CD4-positive, alpha-beta T cell treated with Interleukin-15 for 4 hours (primary cell): Measurements from ENCODE around the gene DNAJA3.
"Not testable (repeated sequence)": the region's sequence is repeated elsewhere in the genome, so short reads cannot be mapped to it uniquely, and the experiment has no call there.

ENCODE experiments used
- DNase-seq: peaks from one replicate; pipeline ENCODE4 v3.0.0-alpha.2; 2020; ENCODE audit warnings: low spot score

The DNAJA3 gene

GRCh38 chr16:4387781-4388180 lies 37.9 kb upstream of the DNAJA3 start:
- no peak for DNase-seq

GRCh38 chr16:4388271-4389021 lies 37.2 kb upstream of the DNAJA3 start:
- DNase-seq, result no peak

GRCh38 chr16:4389051-4389955 lies 36.4 kb upstream of the DNAJA3 start:
- no peak for DNase-seq

- no peak for DNase-seq
Observed at GRCh38 chr16:4390266-4391260, 35.1 kb upstream of the DNAJA3 start.

- no peak for DNase-seq
Observed at GRCh38 chr16:4391631-4392381, 33.9 kb upstream of the DNAJA3 start.

GRCh38 chr16:4392382-4393239 lies 33.1 kb upstream of the DNAJA3 start:
- no peak for DNase-seq

GRCh38 chr16:4393240-4393600 lies 32.4 kb upstream of the DNAJA3 start:
- DNase-seq, result no peak

- DNase-seq, result not testable (repeated sequence)
Observed at GRCh38 chr16:4393850-4394249, 31.8 kb upstream of the DNAJA3 start.

- no peak for DNase-seq
Observed at GRCh38 chr16:4395055-4395726, 30.5 kb upstream of the DNAJA3 start.

- DNase-seq, result no peak
Observed at GRCh38 chr16:4399001-4399730, 26.5 kb upstream of the DNAJA3 start.

GRCh38 chr16:4401094-4401501 lies 24.6 kb upstream of the DNAJA3 start:
- DNase-seq, result no peak

GRCh38 chr16:4401510-4401909 lies 24.2 kb upstream of the DNAJA3 start:
- DNase-seq, result no peak

GRCh38 chr16:4402439-4403132 lies 23.1 kb upstream of the DNAJA3 start:
- DNase-seq, result peak; percentile 56

- DNase-seq, result no peak
Observed at GRCh38 chr16:4403133-4403949, 22.3 kb upstream of the DNAJA3 start.

- DNase-seq, result no peak
Observed at GRCh38 chr16:4404247-4404966, 21.3 kb upstream of the DNAJA3 start.

- DNase-seq, result no peak
Observed at GRCh38 chr16:4404967-4405696, 20.5 kb upstream of the DNAJA3 start.
